Pulmonary artery endothelial cell (primary cell): ENCODE results near the gene GKN2. TPM values are rescaled to one million over a fixed set of nuclear protein-coding genes. Genes with fewer than 3 reads are reported as not detected.

ENCODE experiments used
- total RNA-seq: library from RNA; depleted of rRNA; stranded (reverse); fragments of >200 nt; gene quantifications from 2 replicates; pipeline ENCODE4 v1.2.3, GENCODE V29; 2014

The GKN2 gene
- total RNA-seq, 1 donor from 2014 or later: not detected

Other genes with a start within 250 kb of the GKN2 start
- 1.5 and 1.7 TPM in 2 replicates for gene ARHGAP25, start 218.1 kb downstream of the GKN2 start, total RNA-seq
- gene BMP10, start 81.5 kb downstream of the GKN2 start, total RNA-seq: not detected in 2 replicates
- gene GKN1, start 21.7 kb upstream of the GKN2 start, total RNA-seq: not detected in 2 replicates
- gene ANTXR1, start 60.3 kb upstream of the GKN2 start, total RNA-seq: 8.8 and 10.1 TPM in 2 replicates